Natural killer cell (primary cell): ENCODE measurements around the gene EFCC1. TPM values are rescaled to one million over a fixed set of nuclear protein-coding genes. Genes with fewer than 3 reads are reported as not detected.

ENCODE experiments used
- ATAC-seq, 3 donors: fragments of 150-1000 bp in 2 of 3; fragments of 200-7000 bp in 1 of 3; cut with Tn5 transposase; 1 replicate in 1 of 3; 2 replicates in 2 of 3; pipeline ENCODE4 v1.10.0; 2021; ENCODE audit warnings: mild to moderate bottlenecking in 2 of 3, moderate library complexity in 2 of 3
- DNase-seq, 2 donors: peaks; one replicate each; pipeline versions ENCODE4 v3.0.0 to v3.0.0-alpha.2; 2013 to 2021; ENCODE audit warnings: mixed read lengths in 1 of 2
- H3K27ac ChIP-seq: one replicate; pipeline ENCODE4 v1.5.1; 2013; ENCODE audit warnings: mild to moderate bottlenecking, low read length
- H3K27me3 ChIP-seq: one replicate; pipeline ENCODE4 v1.6.1; 2013; ENCODE audit warnings: low read length; ENCODE audit not compliant: control insufficient read depth, insufficient read depth
- H3K36me3 ChIP-seq: one replicate; pipeline ENCODE4 v1.6.1; 2013; ENCODE audit warnings: low read length; ENCODE audit not compliant: control insufficient read depth, insufficient read depth
- H3K4me1 ChIP-seq: one replicate; pipeline ENCODE4 v1.6.1; 2013; ENCODE audit warnings: low read length; ENCODE audit not compliant: control insufficient read depth, insufficient read depth
- H3K4me3 ChIP-seq: one replicate; pipeline ENCODE4 v1.5.1; 2013; ENCODE audit warnings: low read length
- H3K9me3 ChIP-seq: one replicate; pipeline ENCODE4 v1.6.1; 2013; ENCODE audit warnings: low read length; ENCODE audit not compliant: control insufficient read depth, insufficient read depth
- H3K27ac Mint-ChIP-seq, 2 donors: one replicate each; pipeline ENCODE4 v1.8.0; 2022; ENCODE audit warnings: mild to moderate bottlenecking in 2 of 2, mixed read lengths in 2 of 2, moderate library complexity in 1 of 2
- H3K27me3 Mint-ChIP-seq, 2 donors: one replicate each; pipeline ENCODE4 v1.8.0; 2022; ENCODE audit warnings: low read depth in 2 of 2, mixed read lengths in 2 of 2
- H3K36me3 Mint-ChIP-seq: one replicate; pipeline ENCODE4 v1.8.0; 2022; ENCODE audit warnings: mixed read lengths
- H3K4me1 Mint-ChIP-seq, 2 donors: one replicate each; pipeline ENCODE4 v1.8.0; 2022; ENCODE audit warnings: mixed read lengths in 2 of 2
- H3K4me3 Mint-ChIP-seq: one replicate; pipeline ENCODE4 v1.8.0; 2022; ENCODE audit warnings: mild to moderate bottlenecking, moderate library complexity, mixed read lengths
- H3K9me3 Mint-ChIP-seq, 2 donors: one replicate each; pipeline ENCODE4 v1.8.0; 2022; ENCODE audit warnings: mixed read lengths in 2 of 2
- CTCF ChIP-seq: fragments of 200-600 bp; IDR thresholded peaks from one replicate; pipeline ENCODE4 v1.8.0; 2022; ENCODE audit warnings: antibody characterized with exemption
- WGBS: methylation state at CpG from one replicate; pipeline ENCODE4 v1.1.7; 2013; ENCODE audit warnings: missing lambda C conversion rate; ENCODE audit not compliant: insufficient coverage; 5-methylcytosine and 5-hydroxymethylcytosine counted together
- intact Hi-C: fragments of 100-400 bp; cut with micrococcal nuclease; formaldehyde crosslinking; loops from one replicate; pipeline ENCODE4 v1.14.2; 2022
- total RNA-seq, 4 donors: library from RNA; stranded (reverse); fragments of 120-200 nt in 1 of 4; gene quantifications; one replicate each; pipeline versions ENCODE4 v1.2.3 to v1.2.4, GENCODE V29; 2013 to 2022

The EFCC1 gene
- total RNA-seq, 3 donors from 2014 or later (not counting 1 experiment from before 2014, with no cell fraction given) = 0.28 to 0.70 TPM; not detected in 1

- peaks cover 0 to 8% of the 10 kb centered on the region in 2 donors for H3K4me1 Mint-ChIP-seq
- H3K9me3 Mint-ChIP-seq = no peaks in the 10 kb centered on the region
- H3K27me3 Mint-ChIP-seq = peaks cover 12 to 13% of the 10 kb centered on the region in 2 donors
- no peak overlapping the region for H3K27ac ChIP-seq
- no peak overlapping the region for H3K4me3 Mint-ChIP-seq
- H3K9me3 ChIP-seq = no peaks in the 10 kb centered on the region
- H3K36me3 Mint-ChIP-seq = no peaks in the 10 kb centered on the region
- WGBS = 55% methylated on average over 14 of the region's 14 CpGs
- DNase-seq = peak in 1 of 2 donors; percentile 46
- ATAC-seq = no peak
- intact Hi-C loops = no loop called here
- no peak overlapping the region for H3K4me3 ChIP-seq
- H3K36me3 ChIP-seq = no peaks in the 10 kb centered on the region
- TF ChIP-seq CTCF = no peak
- H3K27ac Mint-ChIP-seq = no peak overlapping the region
- peaks cover 7% of the 10 kb centered on the region for H3K4me1 ChIP-seq
- H3K27me3 ChIP-seq = no peaks in the 10 kb centered on the region
Observed at GRCh38 chr3:129039271-129040038, 38.4 kb downstream of the EFCC1 start.

GRCh38 chr3:129040039-129040336 is 38.9 kb downstream of the EFCC1 start:
- WGBS = 65% methylated on average over 3 of the region's 3 CpGs
- Histone ChIP-seq H3K36me3 (no peaks in the 10 kb centered on the region), H3K4me3 (no peak overlapping the region), H3K4me1 (peaks cover 7% of the 10 kb centered on the region), H3K27ac (no peak overlapping the region), H3K9me3 (no peaks in the 10 kb centered on the region), H3K27me3 (no peaks in the 10 kb centered on the region)
- Mint-ChIP-seq H3K27ac (no peak overlapping the region), H3K4me3 (no peak overlapping the region), H3K9me3 (no peaks in the 10 kb centered on the region), H3K27me3 (peaks cover 12 to 13% of the 10 kb centered on the region in 2 donors), H3K4me1 (peaks cover 0 to 8% of the 10 kb centered on the region in 2 donors), H3K36me3 (no peaks in the 10 kb centered on the region)
- DNase-seq = no peak
- TF ChIP-seq CTCF = no peak
- no peak for ATAC-seq
- intact Hi-C loops = no loop called here

- Histone ChIP-seq H3K9me3 (no peaks in the 10 kb centered on the region), H3K4me3 (no peak overlapping the region), H3K27ac (no peak overlapping the region), H3K4me1 (peaks cover 12% of the 10 kb centered on the region), H3K27me3 (no peaks in the 10 kb centered on the region), H3K36me3 (no peaks in the 10 kb centered on the region)
- ATAC-seq = no peak
- no peak for TF ChIP-seq CTCF
- 89% methylated on average over 15 of the region's 15 CpGs for WGBS
- Mint-ChIP-seq H3K4me1 (peaks cover 0 to 8% of the 10 kb centered on the region in 2 donors), H3K36me3 (no peaks in the 10 kb centered on the region), H3K27ac (no peak overlapping the region), H3K4me3 (no peak overlapping the region), H3K9me3 (no peaks in the 10 kb centered on the region), H3K27me3 (peaks cover 12 to 13% of the 10 kb centered on the region in 2 donors)
- no peak for DNase-seq
- intact Hi-C loops = no loop called here
Observed at GRCh38 chr3:129040579-129041300, 39.6 kb downstream of the EFCC1 start.
